ENCODE results near the gene PGAM2.
"Not testable (repeated sequence)": the region's sequence is repeated elsewhere in the genome, so short reads cannot be mapped to it uniquely, and the experiment has no call there.

Gene PGAM2

GRCh38 chr7:44048031-44048795 is 17.2 kb downstream of the PGAM2 start:
- DNase-seq, result no peak

- peak; percentile 17 for DNase-seq
These were observed 18.9 kb downstream of the PGAM2 start for GRCh38 chr7:44046321-44047061.

- DNase-seq, result no peak
These were observed 19.9 kb downstream of the PGAM2 start for GRCh38 chr7:44045226-44046014.

GRCh38 chr7:44044315-44045225 is 20.8 kb downstream of the PGAM2 start, which contains the start of gene DBNL:
Gene DBNL, plus strand, starts transcription at chr7:44044702. Its CDS starts 36 bp downstream, at chr7:44044738.
- DNase-seq, result peak; percentile 83

GRCh38 chr7:44043902-44044301 is 21.5 kb downstream of the PGAM2 start:
- no peak for DNase-seq

- DNase-seq, result no peak
These were observed 23.1 kb downstream of the PGAM2 start for GRCh38 chr7:44042221-44042620.

- peak; percentile 50 for DNase-seq
These were observed 24.9 kb downstream of the PGAM2 start for GRCh38 chr7:44040493-44040891.

GRCh38 chr7:44039800-44040492 is 25.4 kb downstream of the PGAM2 start:
- not testable (repeated sequence) for DNase-seq

GRCh38 chr7:44038961-44039558 is 26.3 kb downstream of the PGAM2 start:
- DNase-seq, result peak; percentile 79

GRCh38 chr7:44038553-44038952 is 26.8 kb downstream of the PGAM2 start:
- DNase-seq, result not testable (repeated sequence)

GRCh38 chr7:44037951-44038350 is 27.4 kb downstream of the PGAM2 start:
- DNase-seq, result not testable (repeated sequence)

GRCh38 chr7:44036364-44036763 is 29.0 kb downstream of the PGAM2 start:
- DNase-seq, result peak; percentile 30

- not testable (repeated sequence) for DNase-seq
These were observed 31.2 kb downstream of the PGAM2 start for GRCh38 chr7:44033971-44034844.

- not testable (repeated sequence) for DNase-seq
These were observed 33.3 kb downstream of the PGAM2 start for GRCh38 chr7:44032031-44032430.

- not testable (repeated sequence) for DNase-seq
These were observed 34.0 kb downstream of the PGAM2 start for GRCh38 chr7:44031319-44031718.

- not testable (repeated sequence) for DNase-seq
These were observed 35.3 kb downstream of the PGAM2 start for GRCh38 chr7:44030029-44030428.

GRCh38 chr7:44029433-44029832 is 35.9 kb downstream of the PGAM2 start:
- DNase-seq, result not testable (repeated sequence)

- DNase-seq, result not testable (repeated sequence)
These were observed 42.4 kb downstream of the PGAM2 start for GRCh38 chr7:44022796-44023467.

GRCh38 chr7:44022069-44022468 is 43.3 kb downstream of the PGAM2 start:
- not testable (repeated sequence) for DNase-seq

Measured in T-helper 9 cell (primary cell).